ENCODE measurements around the gene OR8S1.

The OR8S1 gene

GRCh38 chr12:48556631-48557030, 31.2 kb downstream of the OR8S1 start:
- no peak for DNase-seq (ENCODE audit: low read depth)

- DNase-seq (ENCODE audit: low read depth): no peak
These were observed 32.5 kb downstream of the OR8S1 start for GRCh38 chr12:48557919-48558318.

- DNase-seq (ENCODE audit: low read depth): no peak
These were observed 42.3 kb downstream of the OR8S1 start for GRCh38 chr12:48567731-48568130.

GRCh38 chr12:48569946-48570345, 44.5 kb downstream of the OR8S1 start, which contains the start of gene LALBA:
LALBA (minus strand) TSS chr12:48570046; CDS start chr12:48570020, 26 bp downstream.
- DNase-seq (ENCODE audit: low read depth): no peak

GRCh38 chr12:48572326-48572725, 46.9 kb downstream of the OR8S1 start:
- DNase-seq (ENCODE audit: low read depth): no peak

Measured in ELR (cell line).